Stimulated activated CD4-positive, alpha-beta T cell treated with anti-CD3 and anti-CD28 coated beads, Interleukin-1b, Interleukin-23, amount 100 ng/mL, for 48 hours (primary cell): ENCODE data around the gene IRF9.

Experiments
- DNase-seq: peaks from one replicate; pipeline ENCODE4 v3.0.0-alpha.2; 2020

The IRF9 gene

GRCh38 chr14:24149302-24149969 lies 11.6 kb upstream of the IRF9 start:
- DNase-seq: no peak

GRCh38 chr14:24150061-24150460 lies 11.0 kb upstream of the IRF9 start:
- no peak for DNase-seq

GRCh38 chr14:24150567-24150966 lies 10.5 kb upstream of the IRF9 start:
- no peak for DNase-seq

GRCh38 chr14:24150993-24151392 lies 10.1 kb upstream of the IRF9 start:
- DNase-seq: no peak

GRCh38 chr14:24151404-24152080 lies 9.5 kb upstream of the IRF9 start:
- no peak for DNase-seq

GRCh38 chr14:24155100-24155499 lies 6.0 kb upstream of the IRF9 start:
- DNase-seq: no peak

GRCh38 chr14:24156840-24157239 lies 4.2 kb upstream of the IRF9 start:
- no peak for DNase-seq

GRCh38 chr14:24157331-24157730 lies 3.7 kb upstream of the IRF9 start:
- no peak for DNase-seq

GRCh38 chr14:24159777-24160498 lies 1.1 kb upstream of the IRF9 start:
- DNase-seq: no peak

GRCh38 chr14:24160499-24160849 lies 591 bp upstream of the IRF9 start:
- DNase-seq: no peak

GRCh38 chr14:24162093-24162492 lies 1.0 kb downstream of the IRF9 start:
- peak; percentile 37 for DNase-seq

- DNase-seq: no peak
These were observed 3.5 kb downstream of the IRF9 start for GRCh38 chr14:24164518-24164991.

- no peak for DNase-seq
These were observed 4.7 kb downstream of the IRF9 start for GRCh38 chr14:24165785-24166184.

GRCh38 chr14:24167469-24168114 lies 6.5 kb downstream of the IRF9 start:
- no peak for DNase-seq

GRCh38 chr14:24171422-24172260 lies 10.6 kb downstream of the IRF9 start, which contains the start of gene REC8:
TSS of gene REC8 (plus strand) at chr14:24172080. CDS start at chr14:24172553, 473 bp downstream.
- DNase-seq: peak; percentile 80

- no peak for DNase-seq
These were observed 11.3 kb downstream of the IRF9 start for GRCh38 chr14:24172261-24172860.

GRCh38 chr14:24172871-24173281 lies 11.8 kb downstream of the IRF9 start:
- no peak for DNase-seq

GRCh38 chr14:24176599-24176998 lies 15.5 kb downstream of the IRF9 start:
- no peak for DNase-seq

- DNase-seq: no peak
These were observed 16.2 kb downstream of the IRF9 start for GRCh38 chr14:24177041-24177825.

GRCh38 chr14:24177891-24178290 lies 16.8 kb downstream of the IRF9 start:
- no peak for DNase-seq
